ENCODE results near the gene PYGM.

DNA sequence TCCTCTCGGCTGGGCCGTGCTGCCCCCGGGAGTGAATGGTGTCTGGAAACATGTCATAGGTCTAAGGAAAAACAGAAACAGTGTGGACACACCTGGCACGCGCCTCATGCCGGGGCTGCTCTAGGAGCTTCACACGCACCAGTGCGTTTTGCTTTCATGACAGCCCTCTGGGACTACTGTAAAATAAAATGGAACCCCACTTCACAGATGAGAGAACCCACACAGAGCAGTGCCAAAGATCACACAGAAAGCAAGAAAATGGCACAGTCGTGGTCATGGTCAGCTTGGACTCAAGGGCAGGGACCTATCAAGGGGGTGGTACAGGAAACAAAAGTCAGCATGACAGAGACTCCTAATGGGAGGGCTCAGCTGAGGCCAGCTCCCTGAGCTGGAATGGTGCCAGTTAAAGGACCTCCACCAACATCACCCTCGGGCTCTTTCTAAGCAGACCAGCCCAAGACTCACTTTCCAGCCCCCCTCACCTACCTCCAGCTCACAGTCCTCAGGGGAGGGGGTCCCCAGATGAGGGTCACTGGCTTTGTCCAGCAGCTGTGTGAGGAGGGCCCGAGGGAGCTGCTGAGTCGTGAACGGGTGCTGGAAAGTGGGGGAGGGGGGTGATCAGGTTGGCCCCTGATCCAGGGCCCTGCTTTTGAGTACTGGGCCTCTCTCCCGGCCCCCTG lies 40.0 kb upstream of the PYGM start:
- TF ChIP-seq POLR2A (IDR thresholded peaks at IDR 0.05; ENCODE audit: low read length), result no peak
- no peak for TF ChIP-seq GATA1 (IDR thresholded peaks at IDR 0.05; ENCODE audit: low read depth, low read length)

Data from erythroblast (primary cell).